Epithelial cell of esophagus (primary cell): ENCODE results near the gene GON4L.
"Not testable (repeated sequence)": the region's sequence is repeated elsewhere in the genome, so short reads cannot be mapped to it uniquely, and the experiment has no call there.

Source experiments
- DNase-seq: peaks from one replicate; pipeline ENCODE4 v3.0.0; 2010; ENCODE audit warnings: low read depth
- H3K4me3 ChIP-seq: 2 replicates; pipeline ENCODE4 v1.5.1; 2011; ENCODE audit warnings: mild to moderate bottlenecking, low read length, control low read depth
- TF ChIP-seq, protein P1 (sequence below): IDR thresholded peaks from 2 replicates; pipeline ENCODE4 v1.5.1; 2011; ENCODE audit warnings: low read depth, mild to moderate bottlenecking, low read length, control low read depth, inconsistent platforms; ENCODE audit not compliant: insufficient read depth; ENCODE audit errors: missing control alignments

Gene GON4L

DNA sequence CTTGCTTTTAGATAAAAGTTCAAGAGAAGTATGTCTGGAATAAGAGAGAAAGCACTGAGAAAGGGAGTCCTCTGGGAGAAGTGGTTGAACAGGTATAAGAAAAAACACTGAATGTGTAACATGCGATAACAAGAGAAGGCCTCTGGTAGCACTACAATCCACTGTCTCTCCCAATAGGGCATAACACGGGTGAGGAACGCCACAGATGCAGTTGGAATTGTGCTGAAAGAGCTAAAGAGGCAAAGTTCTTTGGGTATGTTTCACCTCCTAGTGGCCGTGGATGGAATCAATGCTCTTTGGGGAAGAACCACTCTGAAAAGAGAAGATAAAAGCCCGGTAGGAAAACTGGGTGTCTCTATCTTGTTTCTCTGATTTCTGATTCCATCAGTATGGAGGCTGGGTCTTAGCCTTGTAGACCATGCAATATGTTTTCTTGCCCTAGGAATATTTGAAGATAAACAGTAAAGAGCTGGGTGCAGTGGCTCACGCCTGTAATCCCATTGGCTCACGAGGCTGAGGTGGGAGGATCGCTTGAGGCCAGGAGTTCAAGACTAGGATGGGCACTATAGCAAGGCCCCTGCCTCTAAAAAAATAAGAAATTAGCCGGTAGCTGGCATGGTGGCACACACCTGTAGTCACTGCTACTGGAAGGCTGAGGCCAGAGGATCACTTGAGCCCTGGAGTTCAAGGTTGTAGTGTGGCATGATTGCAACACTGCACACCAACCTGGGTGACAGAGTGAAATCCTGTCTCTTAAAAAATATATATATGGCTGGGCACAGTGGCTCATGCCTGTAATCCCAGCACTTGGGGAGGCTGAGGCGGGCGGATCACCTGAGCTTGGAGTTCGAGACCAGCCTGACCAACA, 127.7 kb downstream of the GON4L start:
- no peak overlapping the region for H3K4me3 ChIP-seq
- TF ChIP-seq, protein P1, sequence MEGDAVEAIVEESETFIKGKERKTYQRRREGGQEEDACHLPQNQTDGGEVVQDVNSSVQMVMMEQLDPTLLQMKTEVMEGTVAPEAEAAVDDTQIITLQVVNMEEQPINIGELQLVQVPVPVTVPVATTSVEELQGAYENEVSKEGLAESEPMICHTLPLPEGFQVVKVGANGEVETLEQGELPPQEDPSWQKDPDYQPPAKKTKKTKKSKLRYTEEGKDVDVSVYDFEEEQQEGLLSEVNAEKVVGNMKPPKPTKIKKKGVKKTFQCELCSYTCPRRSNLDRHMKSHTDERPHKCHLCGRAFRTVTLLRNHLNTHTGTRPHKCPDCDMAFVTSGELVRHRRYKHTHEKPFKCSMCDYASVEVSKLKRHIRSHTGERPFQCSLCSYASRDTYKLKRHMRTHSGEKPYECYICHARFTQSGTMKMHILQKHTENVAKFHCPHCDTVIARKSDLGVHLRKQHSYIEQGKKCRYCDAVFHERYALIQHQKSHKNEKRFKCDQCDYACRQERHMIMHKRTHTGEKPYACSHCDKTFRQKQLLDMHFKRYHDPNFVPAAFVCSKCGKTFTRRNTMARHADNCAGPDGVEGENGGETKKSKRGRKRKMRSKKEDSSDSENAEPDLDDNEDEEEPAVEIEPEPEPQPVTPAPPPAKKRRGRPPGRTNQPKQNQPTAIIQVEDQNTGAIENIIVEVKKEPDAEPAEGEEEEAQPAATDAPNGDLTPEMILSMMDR = peak; percentile 73
- DNase-seq = peak; percentile 74

DNA sequence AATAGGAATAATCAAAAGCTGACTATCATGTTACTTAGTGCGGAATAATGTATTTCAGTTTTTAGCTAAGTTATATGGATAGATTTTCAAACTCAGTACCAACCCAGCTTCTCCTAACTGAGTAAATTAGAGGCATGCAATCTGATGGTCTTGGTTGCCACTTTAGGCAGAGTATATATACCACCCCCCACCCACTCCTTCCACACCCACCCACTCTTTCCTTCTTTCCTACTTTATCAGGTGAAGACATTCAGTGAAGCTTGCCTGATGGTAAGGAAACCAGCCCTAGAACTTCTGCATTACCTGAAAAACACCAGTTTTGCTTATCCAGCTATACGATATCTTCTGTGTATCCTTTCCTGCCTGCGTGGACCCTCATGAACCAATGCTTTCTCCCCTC, 131.9 kb downstream of the GON4L start:
- TF ChIP-seq, protein P1 = no peak
- H3K4me3 ChIP-seq = no peak overlapping the region
- DNase-seq = no peak

DNA sequence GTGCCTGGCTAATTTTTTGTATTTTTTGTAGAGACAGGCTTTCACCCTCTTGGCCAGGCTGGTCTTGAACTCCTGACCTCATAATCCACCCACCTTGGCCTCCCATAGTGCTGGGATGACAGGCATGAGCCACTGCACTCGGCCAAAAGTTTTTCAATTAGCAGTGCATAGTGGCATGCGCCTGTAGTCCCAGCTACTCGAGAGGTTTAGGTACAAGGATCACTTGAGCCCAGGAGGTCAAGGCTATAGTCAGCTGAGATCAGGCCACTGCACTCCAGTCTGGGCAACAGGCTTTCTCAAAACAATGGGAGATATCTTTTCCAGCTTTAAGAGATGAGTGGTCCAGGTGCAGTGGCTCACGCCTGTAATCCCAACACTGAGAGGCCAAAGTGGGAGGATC, 137.3 kb downstream of the GON4L start:
- TF ChIP-seq, protein P1 = no peak
- H3K4me3 ChIP-seq = no peak overlapping the region
- DNase-seq = no peak

DNA sequence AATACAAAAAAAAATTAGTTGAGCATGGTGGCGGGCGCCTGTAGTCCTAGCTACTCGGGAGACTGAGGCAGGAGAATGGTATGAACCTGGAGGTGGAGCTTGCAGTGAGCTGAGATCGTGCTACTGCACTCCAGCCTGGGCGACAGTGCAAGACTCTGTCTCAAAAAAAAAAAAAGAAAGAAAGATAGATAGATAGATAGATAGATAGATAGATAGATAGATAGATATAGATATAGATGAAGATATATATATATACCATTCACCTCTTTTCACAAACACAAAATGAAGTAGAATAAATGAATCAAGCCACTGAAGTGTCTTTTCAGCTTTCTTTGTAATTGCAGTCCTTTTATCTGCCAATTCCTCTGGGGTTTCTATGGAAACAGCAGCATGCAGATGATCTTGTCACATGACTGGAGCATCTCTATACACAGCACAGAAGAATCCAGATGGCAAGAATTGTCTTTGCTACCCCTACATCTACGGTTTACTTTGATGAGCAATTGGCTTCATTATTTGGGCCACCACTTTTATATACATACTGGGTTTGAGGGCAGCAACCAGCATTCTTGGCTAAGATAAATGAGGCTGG, 138.4 kb downstream of the GON4L start:
- H3K4me3 ChIP-seq, DNase-seq: not testable (repeated sequence)

DNA sequence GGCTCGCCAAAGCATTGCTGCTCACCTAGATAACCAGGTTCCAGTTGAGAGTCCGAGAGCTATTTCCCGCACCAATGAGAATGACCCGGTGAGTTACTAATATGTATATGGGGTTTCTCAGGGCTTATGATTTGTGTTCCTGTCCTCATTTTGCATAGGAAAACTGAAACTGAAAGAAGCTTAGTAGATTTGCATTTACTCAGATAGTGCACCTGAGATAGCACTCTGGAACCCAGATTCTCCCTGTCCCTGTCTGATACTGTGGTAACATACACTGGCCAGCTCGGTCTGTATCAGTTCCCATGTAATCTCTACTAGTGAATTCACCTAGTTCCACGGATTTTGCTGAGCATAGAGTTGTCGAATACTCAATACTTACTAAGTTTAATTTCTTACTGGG, 140.0 kb downstream of the GON4L start:
- TF ChIP-seq, protein P1 = no peak
- H3K4me3 ChIP-seq = no peak overlapping the region
- DNase-seq = no peak

DNA sequence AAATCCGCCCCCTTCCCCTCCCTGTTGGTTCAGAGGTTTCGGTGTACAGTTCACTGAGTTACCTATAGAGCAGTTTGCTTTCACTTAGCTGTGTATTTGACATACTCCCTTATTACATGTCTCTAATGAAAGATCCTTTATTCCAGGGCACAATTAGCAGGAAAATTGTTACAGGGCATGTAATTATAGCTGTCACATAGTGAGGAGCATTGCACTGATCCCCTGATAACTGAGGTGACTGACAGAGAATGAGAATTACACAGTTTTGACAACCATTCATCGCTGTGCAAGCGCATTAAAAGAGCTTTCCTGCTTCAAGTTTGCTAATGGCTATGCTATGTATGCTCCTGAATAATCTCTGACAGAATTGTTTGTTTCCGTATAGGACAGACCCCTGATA, 141.2 kb downstream of the GON4L start:
- H3K4me3 ChIP-seq = no peak overlapping the region
- no peak for DNase-seq
- TF ChIP-seq, protein P1 = no peak

DNA sequence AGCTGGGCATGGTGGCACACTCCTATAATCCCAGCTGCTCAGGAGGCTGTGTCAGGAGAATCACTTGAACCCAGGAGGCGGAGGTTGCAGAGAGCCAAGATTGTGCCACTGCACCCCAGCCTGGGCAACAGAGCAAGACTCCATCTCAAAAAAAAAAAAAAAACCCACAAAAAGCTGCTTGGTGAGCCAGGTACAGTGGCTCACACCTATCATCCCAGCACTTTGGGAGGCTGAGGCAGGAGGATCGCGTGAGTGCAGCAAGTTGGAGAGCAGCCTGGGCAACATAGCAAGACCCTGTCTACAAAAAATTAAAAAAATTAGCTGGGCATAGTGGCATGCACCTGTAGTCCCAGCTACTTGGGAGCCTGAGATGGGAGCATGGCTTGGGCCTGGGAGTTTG, 142.0 kb downstream of the GON4L start:
- not testable (repeated sequence) for H3K4me3 ChIP-seq, DNase-seq

DNA sequence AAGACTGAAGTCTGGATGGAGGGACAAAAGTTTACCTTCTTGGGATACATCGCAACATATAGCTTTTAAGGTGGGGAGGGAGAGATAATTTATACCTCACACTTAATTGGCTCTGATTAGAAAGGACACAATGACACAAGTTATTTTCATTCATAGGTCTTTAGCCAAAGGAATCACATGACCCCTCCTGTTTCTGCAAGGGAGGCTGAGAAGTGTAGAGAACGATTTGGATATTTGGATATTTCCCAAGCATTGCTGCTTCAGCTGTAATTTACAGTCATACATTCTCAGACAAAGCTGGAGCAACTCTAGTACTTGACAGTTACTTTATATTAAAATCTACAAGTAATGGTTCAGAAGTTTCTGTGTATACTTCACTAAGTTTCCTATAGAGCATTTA, 143.9 kb downstream of the GON4L start:
- no peak for DNase-seq
- TF ChIP-seq, protein P1 = no peak
- H3K4me3 ChIP-seq = no peak overlapping the region
